ENCODE results near the gene NFE2. TPM values are rescaled to one million over a fixed set of nuclear protein-coding genes. Genes with fewer than 3 reads are reported as not detected.
A peak's percentile ranks its signal among the peaks of the same experiment; 100 is the strongest.
"Not testable (repeated sequence)": the region's sequence is repeated elsewhere in the genome, so short reads cannot be mapped to it uniquely, and the experiment has no call there.

The NFE2 gene
- polyA plus RNA-seq, 3 donors: 2.2 to 2.4 (median 2.3) TPM

DNA sequence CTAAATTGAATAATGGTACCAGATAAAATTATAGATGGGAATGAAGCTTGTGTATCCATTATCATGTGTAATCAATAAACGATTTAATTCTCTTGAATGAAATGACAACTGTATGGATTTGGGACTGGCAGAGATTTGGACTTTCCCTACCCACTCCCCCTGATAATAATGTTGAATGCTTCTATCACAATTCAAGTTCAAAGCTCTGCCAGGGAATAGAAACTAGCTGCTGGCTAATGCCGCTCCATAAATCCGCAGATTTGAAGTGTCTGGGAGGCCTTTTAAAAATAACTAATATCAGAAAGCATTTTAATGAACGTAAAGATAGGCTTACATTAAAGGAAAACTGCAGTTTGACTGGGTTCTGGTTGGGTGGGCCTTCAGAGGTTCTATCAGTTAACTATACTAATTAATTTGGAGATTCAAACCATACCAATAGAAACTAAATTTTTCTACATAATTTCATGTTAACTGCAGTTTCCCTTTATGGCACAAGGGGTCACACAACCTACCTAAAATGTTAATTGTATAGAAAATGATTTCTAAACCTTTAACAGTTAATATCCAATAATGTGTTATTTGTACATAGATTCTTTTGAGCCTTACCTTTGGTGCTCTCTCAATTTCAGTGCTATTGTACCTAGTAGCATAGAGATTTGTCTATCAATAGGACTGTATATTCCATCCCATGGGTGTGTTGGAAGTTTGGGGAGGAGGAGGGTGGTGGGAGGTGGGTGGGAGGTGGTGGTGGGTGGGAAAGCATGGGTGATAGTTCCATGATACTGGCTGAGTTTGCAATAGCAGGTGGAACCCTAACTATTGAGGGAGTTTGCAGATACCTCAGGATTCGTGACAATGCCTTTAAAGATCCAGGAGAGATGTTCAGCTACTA is 15.4 kb downstream of the NFE2 start:
- no peak for DNase-seq

DNA sequence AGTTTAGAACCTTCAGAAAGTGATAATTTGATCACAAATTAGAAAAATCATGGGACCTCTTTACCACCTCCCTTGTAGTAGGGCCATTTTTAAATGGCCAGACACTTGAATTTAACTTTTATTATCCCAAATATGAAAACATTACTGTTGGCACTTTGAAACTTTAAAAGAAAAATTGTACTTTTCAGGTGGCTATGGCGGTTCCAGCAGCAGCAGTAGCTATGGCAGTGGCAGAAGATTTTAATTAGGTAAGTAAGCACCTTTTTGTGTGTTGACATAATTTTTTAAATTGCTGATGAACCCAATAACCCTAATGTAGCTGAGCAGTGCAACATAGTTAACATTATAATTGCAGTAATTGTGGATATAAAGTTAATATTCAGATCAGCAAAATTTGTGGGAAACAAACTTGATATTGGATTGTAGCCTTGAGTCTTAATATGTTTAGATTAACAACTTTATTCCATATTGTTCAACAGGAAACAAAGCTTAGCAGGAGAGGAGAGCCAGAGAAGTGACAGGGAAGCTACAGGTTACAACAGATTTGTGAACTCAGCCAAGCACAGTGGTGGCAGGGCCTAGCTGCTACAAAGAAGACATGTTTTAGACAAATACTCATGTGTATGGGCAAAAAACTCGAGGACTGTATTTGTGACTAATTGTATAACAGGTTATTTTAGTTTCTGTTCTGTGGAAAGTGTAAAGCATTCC is 16.6 kb downstream of the NFE2 start:
- DNase-seq: not testable (repeated sequence)

DNA sequence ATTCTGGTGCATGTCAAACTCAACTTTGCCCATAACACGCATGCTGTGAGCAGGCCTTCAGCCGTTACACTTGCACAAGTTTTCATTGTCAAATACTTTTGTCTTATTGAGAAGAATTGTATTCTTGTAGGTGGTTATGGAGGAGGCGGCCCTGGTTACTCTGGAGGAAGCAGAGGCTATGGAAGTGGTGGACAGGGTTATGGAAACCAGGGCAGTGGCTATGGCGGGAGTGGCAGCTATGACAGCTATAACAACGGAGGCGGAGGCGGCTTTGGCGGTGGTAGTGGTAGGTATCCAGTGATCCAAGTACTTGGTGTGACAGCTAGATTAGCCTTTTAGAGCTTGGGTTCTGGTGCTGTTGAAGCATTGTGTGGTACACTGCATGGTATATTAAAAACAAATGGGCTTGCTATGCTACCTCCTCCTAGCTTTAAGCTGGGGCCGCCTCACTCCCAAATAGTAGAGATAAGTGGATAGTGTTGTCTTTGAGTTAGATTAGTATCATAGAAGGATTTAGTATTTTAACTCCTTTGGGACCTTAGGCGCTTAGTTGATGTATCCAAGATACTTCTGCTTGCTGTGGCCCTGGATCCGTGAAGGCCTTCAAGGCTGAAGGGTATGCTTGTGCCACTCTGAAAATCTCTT is 17.7 kb downstream of the NFE2 start:
- no peak for DNase-seq

DNA sequence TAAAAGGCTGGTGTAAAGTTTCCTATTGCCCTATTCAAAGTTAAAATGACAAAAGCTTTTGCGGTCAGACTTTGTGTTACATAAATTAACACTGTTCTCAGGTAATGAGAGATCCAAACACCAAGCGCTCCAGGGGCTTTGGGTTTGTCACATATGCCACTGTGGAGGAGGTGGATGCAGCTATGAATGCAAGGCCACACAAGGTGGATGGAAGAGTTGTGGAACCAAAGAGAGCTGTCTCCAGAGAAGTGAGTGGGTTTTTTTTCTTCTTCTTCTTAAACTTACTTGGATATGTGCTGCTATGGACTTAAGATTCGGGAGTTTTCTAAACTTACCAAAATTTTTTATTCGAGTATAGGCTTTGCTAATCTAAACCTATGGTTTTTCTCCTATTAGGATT is 19.1 kb downstream of the NFE2 start:
- not testable (repeated sequence) for DNase-seq

DNA sequence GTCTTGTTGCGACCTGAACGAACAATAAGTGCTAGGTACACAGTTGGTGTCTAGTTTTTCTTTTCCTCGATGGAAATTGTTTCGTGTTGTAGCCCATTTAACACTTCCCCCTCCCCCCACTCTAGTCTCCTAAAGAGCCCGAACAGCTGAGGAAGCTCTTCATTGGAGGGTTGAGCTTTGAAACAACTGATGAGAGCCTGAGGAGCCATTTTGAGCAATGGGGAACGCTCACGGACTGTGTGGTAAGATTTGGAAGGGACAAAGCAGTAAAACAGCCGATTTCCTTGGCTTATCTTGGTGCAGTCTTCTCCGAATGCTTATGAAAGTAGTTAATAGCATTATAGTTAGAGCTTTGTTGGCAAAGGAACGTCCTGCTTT is 19.6 kb downstream of the NFE2 start:
- not testable (repeated sequence) for DNase-seq

DNA sequence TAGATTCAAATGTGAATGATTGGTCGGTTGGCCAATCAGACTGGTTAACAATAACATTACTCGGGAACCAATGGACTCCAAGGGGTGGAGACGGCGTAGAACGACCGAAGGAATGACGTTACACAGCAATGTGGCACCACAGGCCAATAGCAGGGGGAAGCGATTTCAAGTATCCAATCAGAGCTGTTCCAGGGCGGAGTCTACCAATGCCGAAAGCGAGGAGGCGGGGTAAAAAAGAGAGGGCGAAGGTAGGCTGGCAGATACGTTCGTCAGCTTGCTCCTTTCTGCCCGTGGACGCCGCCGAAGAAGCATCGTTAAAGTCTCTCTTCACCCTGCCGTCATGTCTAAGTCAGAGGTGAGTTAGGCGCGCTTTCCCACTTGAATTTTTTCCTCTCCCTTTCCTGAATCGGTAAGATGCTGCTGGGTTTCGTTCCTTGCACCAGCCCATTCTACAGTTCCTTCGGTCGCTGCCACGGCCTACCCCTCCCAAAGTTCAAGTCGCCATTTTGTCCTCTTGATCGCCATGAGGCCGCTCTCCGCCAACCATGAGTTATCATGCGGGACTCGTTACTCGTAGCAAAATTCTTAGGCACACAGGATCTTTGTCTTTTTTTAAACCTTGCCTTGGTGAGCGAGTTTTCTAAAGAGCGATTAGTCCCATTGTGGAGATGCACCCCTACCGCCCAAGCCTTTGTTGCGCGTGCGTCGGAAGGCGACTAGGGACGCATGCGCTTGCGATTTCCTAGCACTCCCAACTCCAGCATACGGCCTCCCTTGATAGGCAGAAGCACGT is 20.2 kb downstream of the NFE2 start, which contains the start of gene HNRNPA1:
Gene HNRNPA1 (plus strand): TSS at position 259 of the 793 bp plus-strand sequence. CDS start 82 bp downstream, at position 341.
- DNase-seq: peak; percentile 100

DNA sequence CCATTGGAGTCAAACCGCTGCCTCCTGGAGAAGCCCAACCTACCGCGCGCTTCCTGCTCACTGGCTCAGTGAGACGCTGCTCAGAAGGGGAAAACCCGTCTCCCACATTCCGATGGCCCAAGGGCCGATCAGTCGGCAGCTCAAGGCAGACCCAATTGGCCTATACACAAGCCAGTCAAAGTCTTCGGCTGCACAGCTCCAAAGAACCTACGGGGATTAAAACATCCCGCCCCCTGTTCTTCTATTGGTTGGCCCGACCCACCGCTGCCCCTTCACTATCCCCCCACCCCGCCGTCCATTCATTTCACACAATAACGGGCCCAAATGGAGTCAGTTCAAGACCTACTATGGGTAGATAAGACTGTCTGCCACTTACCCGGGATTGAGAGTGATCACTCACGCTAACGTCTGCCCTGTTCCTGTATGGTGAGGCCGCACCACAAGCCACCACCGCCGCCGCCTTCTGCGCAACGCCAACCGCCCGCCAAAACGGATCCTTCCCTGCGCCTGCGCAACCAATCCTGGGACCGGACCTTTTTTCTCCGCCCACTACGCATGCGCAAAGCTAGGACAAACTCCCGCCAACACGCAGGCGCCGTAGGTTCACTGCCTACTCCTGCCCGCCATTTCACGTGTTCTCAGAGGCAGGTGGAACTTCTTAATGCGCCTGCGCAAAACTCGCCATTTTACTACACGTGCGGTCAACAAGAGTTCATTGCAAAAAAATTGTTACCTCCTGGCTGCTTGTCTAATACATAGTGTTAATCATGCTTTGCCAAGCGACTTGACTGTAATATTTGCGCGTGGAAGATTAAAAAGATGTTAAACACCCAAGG is 21.0 kb downstream of the NFE2 start, which contains the start of gene CBX5:
Gene CBX5 (minus strand): TSS at position 491 of the 836 bp plus-strand sequence. CDS start 22,472 bp downstream, outside the sequence.
- peak; percentile 100 for DNase-seq

DNA sequence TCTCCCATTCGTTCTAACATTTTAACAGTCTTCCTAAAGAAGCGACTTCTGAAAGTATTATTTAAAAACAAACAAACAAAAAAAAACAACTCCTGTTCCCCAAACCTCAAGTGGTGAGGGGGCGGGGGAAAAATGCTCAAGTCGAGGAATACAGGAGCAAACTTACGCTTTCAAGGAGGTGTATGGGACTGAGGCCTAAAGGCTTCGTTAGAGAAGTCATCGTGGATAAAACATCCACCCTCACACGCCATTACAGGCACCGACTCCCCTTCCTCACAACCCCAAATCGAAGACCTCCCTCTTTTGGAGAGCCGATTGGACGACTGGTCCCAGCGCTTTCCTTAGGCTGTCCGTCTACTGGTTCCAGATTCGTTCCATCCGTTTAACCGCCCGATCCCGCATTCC is 21.6 kb downstream of the NFE2 start:
- no peak for DNase-seq

DNA sequence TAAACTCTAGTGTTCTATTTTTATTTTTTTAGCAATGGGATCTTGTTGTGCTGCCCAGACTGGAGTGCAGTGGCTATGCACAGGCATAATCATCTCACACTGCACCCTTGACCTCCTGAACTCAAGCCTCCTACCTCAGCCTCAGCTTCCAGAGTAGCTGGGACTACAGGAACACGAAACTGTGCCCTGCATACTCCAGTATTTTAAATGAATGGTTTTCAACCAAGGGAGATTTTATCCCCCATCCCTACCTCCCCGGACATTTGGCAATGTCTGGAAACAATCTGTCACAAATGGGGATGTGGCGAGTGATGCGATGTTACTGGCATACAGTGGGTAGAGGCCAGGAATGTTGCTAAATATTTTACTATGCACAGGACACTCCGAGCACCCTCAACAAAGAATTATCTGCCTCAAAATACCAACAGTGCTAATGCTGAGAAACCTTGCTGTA is 23.0 kb downstream of the NFE2 start:
- no peak for DNase-seq

GRCh38 chr12:54276368-54276767 is 24.4 kb downstream of the NFE2 start:
- DNase-seq: no peak

- DNase-seq: no peak
These were observed 26.8 kb downstream of the NFE2 start for GRCh38 chr12:54273981-54274380.

DNA sequence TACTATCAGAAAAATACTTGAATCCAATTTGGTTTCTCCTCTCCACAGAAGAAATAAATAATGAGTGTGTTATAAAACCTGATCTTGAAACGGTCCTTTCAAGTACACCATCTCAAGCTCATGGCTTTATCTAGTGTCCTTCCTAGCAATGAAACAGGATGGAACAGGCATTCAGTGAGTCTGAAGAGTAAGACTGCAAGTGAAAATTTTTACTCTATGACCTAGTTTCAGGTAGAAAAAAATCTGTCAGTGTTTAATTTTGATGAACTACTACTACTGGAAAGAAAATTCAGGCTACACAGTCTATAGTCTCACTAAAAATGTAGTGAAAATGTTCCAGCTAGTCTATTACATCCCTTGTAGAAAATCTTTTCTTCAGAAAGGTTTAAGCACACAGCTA is 28.6 kb downstream of the NFE2 start:
- no peak for DNase-seq

GRCh38 chr12:54270345-54270744 is 30.5 kb downstream of the NFE2 start:
- no peak for DNase-seq

DNA sequence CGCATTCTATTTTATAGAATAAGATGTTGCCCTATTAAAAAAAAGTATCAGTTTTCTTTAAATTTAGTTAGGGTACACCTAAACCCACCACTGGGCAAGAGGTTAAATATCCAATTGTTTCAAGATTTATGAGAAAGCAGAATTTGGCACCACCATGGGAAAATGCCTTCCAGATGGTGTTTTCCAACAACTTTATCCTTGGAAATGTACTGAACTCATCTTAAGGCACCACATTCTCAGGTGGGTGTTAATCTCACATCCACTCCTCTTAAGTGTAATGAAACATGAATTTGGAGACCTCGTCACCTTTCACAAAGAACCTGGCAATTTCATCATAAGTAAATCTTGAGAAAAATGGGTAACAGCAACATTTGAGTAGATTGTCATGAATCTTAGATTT is 34.0 kb downstream of the NFE2 start:
- no peak for DNase-seq

DNA sequence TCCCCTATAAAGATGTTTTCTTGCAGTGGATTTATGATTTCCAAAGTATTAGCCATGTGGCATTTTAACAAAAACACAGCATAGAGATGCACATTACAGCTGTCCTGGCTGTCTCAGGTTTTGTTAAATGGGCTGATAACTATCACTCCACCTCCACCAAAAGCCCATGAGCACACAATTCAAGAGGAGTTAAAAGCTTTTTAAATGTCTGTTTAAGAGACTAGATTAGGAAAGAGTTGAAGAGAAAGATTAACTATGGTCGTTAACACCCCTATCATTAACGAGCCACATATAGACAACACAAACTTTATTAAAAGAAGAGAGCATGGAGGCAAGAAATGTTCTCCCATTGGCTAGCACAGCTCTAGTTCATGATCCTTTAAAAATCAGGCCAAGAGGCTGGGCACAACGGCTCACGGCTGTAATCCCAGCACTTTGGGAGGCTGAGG is 35.4 kb downstream of the NFE2 start:
- no peak for DNase-seq

DNA sequence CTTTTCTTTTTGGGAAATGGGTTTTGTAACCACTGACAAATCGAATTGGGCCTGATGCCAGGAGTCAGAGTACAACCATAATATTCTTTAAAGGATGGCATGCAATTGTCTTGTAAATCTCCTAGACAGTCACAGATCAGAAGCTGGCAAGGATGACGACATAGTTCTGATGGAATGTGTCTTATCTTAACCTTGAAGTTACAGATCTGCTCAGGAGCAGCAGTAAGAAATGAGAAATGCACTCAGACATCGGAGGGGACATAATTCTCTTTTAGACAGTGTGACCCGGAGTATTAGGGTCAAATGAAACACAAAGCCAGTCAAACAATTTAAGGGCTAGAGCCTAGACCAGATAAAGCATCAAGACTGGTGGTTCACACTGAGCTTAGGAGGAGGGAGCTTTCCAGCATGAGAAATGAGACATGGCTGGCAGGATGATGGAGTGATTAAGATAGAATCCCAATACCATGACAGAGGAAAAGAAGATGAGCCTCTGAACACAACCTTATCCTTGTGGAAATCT is 38.4 kb downstream of the NFE2 start:
- peak; percentile 55 for DNase-seq

GRCh38 chr12:54261815-54262402 is 38.9 kb downstream of the NFE2 start:
- DNase-seq: no peak

GRCh38 chr12:54259194-54260011 is 41.4 kb downstream of the NFE2 start:
- peak; percentile 90 for DNase-seq

GRCh38 chr12:54258201-54258681 is 42.6 kb downstream of the NFE2 start:
- DNase-seq: no peak

All from renal pelvis (tissue), 4 donors.